K562 (cell line): Measurements from ENCODE around the gene PKD1. TPM values are rescaled to one million over a fixed set of nuclear protein-coding genes. Genes with fewer than 3 reads are reported as not detected.
A peak's percentile ranks its signal among the peaks of the same experiment; 100 is the strongest.
"Not testable (repeated sequence)": the region's sequence is repeated elsewhere in the genome, so short reads cannot be mapped to it uniquely, and the experiment has no call there.

Experiments used
- ATAC-seq: fragments of 200-7000 bp; cut with Tn5 transposase; 3 replicates; pipeline ENCODE4 v1.9.1; 2020; ENCODE audit warnings: moderate library complexity
- BruUV-seq: library from RNA; stranded (reverse); fragments of 400-500 nt; replicated peaks from 2 replicates; lab custom pipeline; 2021; lab: Mats Ljungman, UMichigan
- CTCF ChIA-PET: fragments of 300-600 bp; formaldehyde crosslinking; extraction: SDS; loops from one replicate; lab custom pipeline; 2021; ENCODE audit warnings: low intra/inter-chr PET ratio; lab: Yijun Ruan, JAX
- POLR2A ChIA-PET: fragments of 300-600, 350-650 bp; sonication (Branson Sonifier 250); formaldehyde crosslinking; extraction: SDS; loops from one replicate; lab custom pipeline; 2021; ENCODE audit warnings: antibody characterized with exemption, inconsistent platforms; lab: Yijun Ruan, JAX
- DNase-seq, 4 experiments: peaks; one replicate each; pipeline versions ENCODE4 v3.0.0 to v3.0.0-alpha.2; 2011 to 2018; ENCODE audit warnings: low spot score in 3 of 4, mixed read lengths in 3 of 4; ENCODE audit errors: extremely low read depth in 1 of 4
- FAIRE-seq: peaks from 2 replicates; lab custom pipeline; 2011; peaks lifted over from hg19 to GRCh38; lab: Jason Lieb, UNC
- H2AFZ ChIP-seq: 2 replicates; pipeline ENCODE4 v1.6.0; 2011; ENCODE audit warnings: low read depth, low read length, control low read depth, inconsistent platforms
- H3K27ac ChIP-seq: fragments of 200-600 bp; 3 replicates; pipeline ENCODE4 v1.8.0; 2011; ENCODE audit warnings: low read depth, mild to moderate bottlenecking, control low read depth, inconsistent platforms, low read length, moderate library complexity, mixed read lengths; ENCODE audit errors: extremely low read depth
- H3K27me3 ChIP-seq, 2 experiments: fragments of 300-600 bp in 1 of 2; 2 replicates in 1 of 2; 3 replicates in 1 of 2; pipeline versions ENCODE4 v1.6.0 to v1.8.0; 2011; ENCODE audit warnings: inconsistent platforms in 2 of 2, low read length in 2 of 2, mild to moderate bottlenecking in 1 of 2, mixed read lengths in 1 of 2, moderate library complexity in 1 of 2; ENCODE audit not compliant: control insufficient read depth in 2 of 2, insufficient read depth in 2 of 2
- H3K36me3 ChIP-seq: fragments of 300-600 bp; 3 replicates; pipeline ENCODE4 v1.8.0; 2011; ENCODE audit warnings: mild to moderate bottlenecking, low read length, inconsistent platforms; ENCODE audit not compliant: control insufficient read depth, insufficient read depth
- H3K4me1 ChIP-seq, 2 experiments: fragments of 200-600 bp in 1 of 2; replicated peaks in 1 of 2; 2 replicates in 1 of 2; 3 replicates in 1 of 2; pipeline versions ENCODE4 v1.5.1 to v1.8.0; 2011; ENCODE audit warnings: inconsistent platforms in 2 of 2, low read length in 2 of 2, mild to moderate bottlenecking in 1 of 2, mixed read lengths in 1 of 2, moderate library complexity in 1 of 2; ENCODE audit not compliant: control insufficient read depth in 2 of 2, insufficient read depth in 2 of 2
- H3K4me2 ChIP-seq: 2 replicates; pipeline ENCODE4 v1.6.1; 2011; ENCODE audit warnings: low read length, control low read depth, inconsistent platforms, mixed read lengths; ENCODE audit not compliant: insufficient read depth
- H3K4me3 ChIP-seq: fragments of 200-600 bp; sonication (generic), shearing (Covaris generic); 2 replicates; pipeline ENCODE4 v1.5.1; 2016; ENCODE audit warnings: control low read depth, inconsistent platforms
- H3K79me2 ChIP-seq: fragments of 200-600 bp; 3 replicates; pipeline ENCODE4 v1.8.0; 2011; ENCODE audit warnings: low read length, inconsistent platforms; ENCODE audit not compliant: control insufficient read depth, insufficient read depth
- H3K9ac ChIP-seq, 2 experiments: 2 replicates each; pipeline versions ENCODE4 v1.6.0 to v1.6.1; 2011; ENCODE audit warnings: low read depth in 2 of 2, low read length in 2 of 2, control low read depth in 1 of 2, inconsistent platforms in 1 of 2, mild to moderate bottlenecking in 1 of 2, mixed read lengths in 1 of 2; ENCODE audit not compliant: insufficient read depth in 1 of 2
- H3K9me1 ChIP-seq: one replicate; pipeline ENCODE4 v1.6.0; 2011; ENCODE audit warnings: inconsistent platforms, mild to moderate bottlenecking, low read length, moderate library complexity; ENCODE audit not compliant: control insufficient read depth, insufficient read depth
- H3K9me3 ChIP-seq: replicated peaks from 2 replicates; pipeline ENCODE4 v1.5.1; 2011; ENCODE audit warnings: low read depth, low read length, inconsistent platforms; ENCODE audit not compliant: control insufficient read depth, insufficient read depth
- H4K20me1 ChIP-seq: replicated peaks from 2 replicates; pipeline ENCODE4 v1.6.1; 2011; ENCODE audit warnings: low read length, inconsistent platforms, mixed read lengths; ENCODE audit not compliant: control insufficient read depth, insufficient read depth
- HMGXB4 ChIP-seq: sonication (generic); formaldehyde crosslinking; IDR thresholded peaks from 2 replicates; pipeline ENCODE4 v1.8.1; 2023; ENCODE audit warnings: mild to moderate bottlenecking, missing genetic modification reagents
- HNRNPL ChIP-seq: fragments of 200-400 bp; formaldehyde crosslinking; IDR thresholded peaks from 2 replicates; pipeline ENCODE4 v1.6.1; 2017; ENCODE audit warnings: low read depth, mild to moderate bottlenecking, low read length
- RBFOX2 ChIP-seq: fragments of 200-400 bp; formaldehyde crosslinking; IDR thresholded peaks from 2 replicates; pipeline ENCODE4 v1.6.1; 2017; ENCODE audit warnings: low read depth, mild to moderate bottlenecking, low read length, moderate library complexity
- RNF219 ChIP-seq: fragments of 250-450 bp; sonication (Bioruptor Pico); IDR thresholded peaks from 2 replicates; pipeline ENCODE4 v1.5.0; 2022; ENCODE audit warnings: mild to moderate bottlenecking
- WGBS: fragments of 100-300 bp; shearing (Covaris generic); methylation state at CpG from one replicate; pipeline ENCODE4 v1.1.6; 2016; ENCODE audit warnings: low coverage, mixed read lengths; ENCODE audit not compliant: insufficient coverage; ENCODE audit errors: missing lambda C conversion rate; 5-methylcytosine and 5-hydroxymethylcytosine counted together
- in situ Hi-C: fragments of 300-500 bp; cut with MboI; formaldehyde crosslinking; loops from 4 replicates; pipeline ENCODE4 v1.15.0; 2018; ENCODE audit warnings: inconsistent platforms, mixed read lengths
- intact Hi-C: fragments of 100-400 bp; cut with micrococcal nuclease; formaldehyde crosslinking; loops from 2 replicates; pipeline ENCODE4 v1.14.2; 2022
- polyA plus RNA-seq, 8 experiments: library from polyadenylated mRNA; depleted of rRNA in 4 of 8; stranded (reverse) in 5 of 8; unstranded in 3 of 8; fragments of >200 nt; fragmentation: Nextera tagmentation in 2 of 8; fragmentation: Illumina TruSeq in 1 of 8; extraction: Ambion mirVana in 2 of 8; extraction: Trizol in 1 of 8; gene quantifications; 2 replicates each; pipeline versions ENCODE4 v1.2.1 to v1.2.3, GENCODE V29; 2011 to 2014; ENCODE audit warnings: inconsistent platforms in 1 of 8, missing spikeins in 1 of 8
- total RNA-seq, 7 experiments: library from RNA; depleted of rRNA in 6 of 7; stranded (reverse); fragments of >200 nt in 6 of 7; fragmentation: Illumina TruSeq in 2 of 7; extraction: Trizol in 2 of 7; gene quantifications; 2 replicates each; pipeline versions ENCODE4 v1.2.1 to v1.2.3, GENCODE V29; 2011 to 2021; ENCODE audit warnings: low replicate concordance in 1 of 7

PKD1 gene
- total and polyA plus RNA-seq, 9 of the 15 experiments (the other 6 are each of a cell fraction or from before 2014, with no cell fraction given), result 0.23 to 93.5 (median 12.6) TPM

GRCh38 chr16:2142942-2143877, 7.5 kb upstream of the PKD1 start (continued):
- TF ChIP-seq RNF219 (CRISPR knock-in tag) (no peak), HMGXB4 (CRISPR knock-in tag) (no peak), HNRNPL (no peak)

- in situ Hi-C loops, ATAC-seq, H3K4me2 ChIP-seq, BruUV-seq, H4K20me1 ChIP-seq, FAIRE-seq, DNase-seq, CTCF ChIA-PET, POLR2A ChIA-PET, H3K79me2 ChIP-seq, H3K36me3 ChIP-seq, H3K9me3 ChIP-seq, H2AFZ ChIP-seq, H3K27me3 ChIP-seq, H3K27ac ChIP-seq, intact Hi-C loops, H3K9me1 ChIP-seq: not testable (repeated sequence)
- Histone ChIP-seq H3K4me3 (peak overlapping the region; percentile 42), H3K4me1 (peaks cover 0 to 12% of the 10 kb centered on the region in 2 experiments; a peak in 2 of 5 replicates), H3K9ac (peak overlapping the region in 1 of 2 experiments; percentile 35; a peak in 2 of 4 replicates)
- 0% methylated on average over 10 of the region's 42 CpGs for WGBS
- TF ChIP-seq RBFOX2, result 0 out of 2 replicates have a peak, but pooled peaks have one; percentile 22
Measured at GRCh38 chr16:2135071-2135470, 627 bp downstream of the PKD1 start.

- H3K9ac ChIP-seq, H3K79me2 ChIP-seq, H3K27ac ChIP-seq, H3K36me3 ChIP-seq, H3K9me1 ChIP-seq, H4K20me1 ChIP-seq, ATAC-seq, H3K9me3 ChIP-seq, BruUV-seq, H2AFZ ChIP-seq, H3K4me3 ChIP-seq, CTCF ChIA-PET, H3K4me2 ChIP-seq, H3K27me3 ChIP-seq, DNase-seq, POLR2A ChIA-PET, intact Hi-C loops, FAIRE-seq, in situ Hi-C loops: not testable (repeated sequence)
- peaks cover 0 to 15% of the 10 kb centered on the region in 2 experiments; a peak in 3 of 5 replicates for H3K4me1 ChIP-seq
- no CpG with 5 or more reads among the region's 12 CpGs for WGBS
Measured at GRCh38 chr16:2133797-2134196, 1.9 kb downstream of the PKD1 start.
